Caco-2 (cell line): Measurements from ENCODE around the gene IL1A. TPM values are rescaled to one million over a fixed set of nuclear protein-coding genes. Genes with fewer than 3 reads are reported as not detected.

Experiments used
- BruUV-seq: library from RNA; stranded (reverse); fragments of 400-500 nt; replicated peaks from 2 replicates; lab custom pipeline; 2021; lab: Mats Ljungman, UMichigan
- CTCF ChIA-PET: fragments of 300-600 bp; sonication (Branson Sonifier 250); formaldehyde crosslinking; loops from one replicate; lab custom pipeline; 2022; ENCODE audit warnings: antibody characterized with exemption; lab: Charles Lee
- POLR2A ChIA-PET: fragments of 300-600 bp; sonication (Branson Sonifier 250); formaldehyde crosslinking; loops from one replicate; lab custom pipeline; 2022; ENCODE audit warnings: antibody characterized with exemption; lab: Charles Lee
- DNase-seq, 2 experiments: peaks; one replicate each; pipeline versions ENCODE4 v3.0.0 to v3.0.0-alpha.2; 2020 to 2022
- H3K27me3 ChIP-seq: replicated peaks from 2 replicates; pipeline ENCODE4 v1.6.0; 2011; ENCODE audit warnings: low read length; ENCODE audit not compliant: control insufficient read depth, insufficient read depth
- H3K36me3 ChIP-seq: 2 replicates; pipeline ENCODE4 v1.5.1; 2011; ENCODE audit warnings: low read length; ENCODE audit not compliant: control insufficient read depth, insufficient read depth
- H3K4me1 ChIP-seq: fragments of 250-450 bp; sonication (Bioruptor Pico); 2 replicates; pipeline ENCODE4 v1.5.1; 2020; ENCODE audit warnings: mild to moderate bottlenecking
- H3K4me3 ChIP-seq: 2 replicates; pipeline ENCODE4 v1.5.1; 2011; ENCODE audit warnings: low read depth, mild to moderate bottlenecking, control low read depth, low read length
- H3K9me3 ChIP-seq: fragments of 250-450 bp; sonication (Bioruptor Pico); 2 replicates; pipeline ENCODE4 v1.5.1; 2020; ENCODE audit warnings: mild to moderate bottlenecking, moderate library complexity
- H3K27ac Mint-ChIP-seq: one replicate; pipeline ENCODE4 v1.8.0; 2022; ENCODE audit warnings: mixed read lengths; ENCODE audit not compliant: unreplicated experiment
- H3K27me3 Mint-ChIP-seq: one replicate; pipeline ENCODE4 v1.8.0; 2022; ENCODE audit warnings: mixed read lengths; ENCODE audit not compliant: insufficient read depth, unreplicated experiment
- H3K36me3 Mint-ChIP-seq: one replicate; pipeline ENCODE4 v1.8.0; 2022; ENCODE audit warnings: mild to moderate bottlenecking, mixed read lengths; ENCODE audit not compliant: insufficient read depth, unreplicated experiment
- H3K4me1 Mint-ChIP-seq: one replicate; pipeline ENCODE4 v1.8.0; 2022; ENCODE audit warnings: low read depth, mixed read lengths; ENCODE audit not compliant: unreplicated experiment
- H3K4me3 Mint-ChIP-seq: one replicate; pipeline ENCODE4 v1.8.0; 2022; ENCODE audit warnings: mild to moderate bottlenecking, moderate library complexity, mixed read lengths; ENCODE audit not compliant: unreplicated experiment
- H3K9me3 Mint-ChIP-seq: one replicate; pipeline ENCODE4 v1.8.0; 2022; ENCODE audit warnings: mixed read lengths; ENCODE audit not compliant: unreplicated experiment
- CTCF ChIP-seq, 2 experiments: fragments of 200-600 bp in 1 of 2; IDR thresholded peaks; 1 replicate in 1 of 2; 2 replicates in 1 of 2; pipeline versions ENCODE4 v1.5.1 to v1.8.0; 2011 to 2022; ENCODE audit warnings: antibody characterized with exemption in 1 of 2, control low read depth in 1 of 2, inconsistent platforms in 1 of 2, low read depth in 1 of 2, low read length in 1 of 2, mild to moderate bottlenecking in 1 of 2, moderate library complexity in 1 of 2; ENCODE audit not compliant: insufficient read depth in 1 of 2, severe bottlenecking in 1 of 2, unreplicated experiment in 1 of 2
- intact Hi-C: fragments of 100-400 bp; cut with micrococcal nuclease; formaldehyde crosslinking; loops from one replicate; pipeline ENCODE4 v1.10.0; 2022; ENCODE audit not compliant: unreplicated experiment
- total RNA-seq: library from RNA; stranded (reverse); gene quantifications from 2 replicates; pipeline ENCODE4 v1.2.3, GENCODE V29; 2022

The IL1A gene
- total RNA-seq, 1 experiment from 2014 or later: not detected

- no peaks in the 10 kb centered on the region for H3K9me3 Mint-ChIP-seq
- H3K27me3 ChIP-seq: no peaks in the 10 kb centered on the region
- H3K36me3 ChIP-seq: no peaks in the 10 kb centered on the region; the same call in 1 of the 2 replicates
- no peaks in the 10 kb centered on the region for H3K27me3 Mint-ChIP-seq
- BruUV-seq: no TSS peak
- peaks cover 68% of the 10 kb centered on the region for H3K36me3 Mint-ChIP-seq
- intact Hi-C loops: no loop called here
- H3K27ac Mint-ChIP-seq: no peak overlapping the region
- DNase-seq: no peak
- H3K4me3 ChIP-seq: no peak overlapping the region
- no peak overlapping the region for H3K4me3 Mint-ChIP-seq
- H3K4me1 Mint-ChIP-seq: peaks cover 16% of the 10 kb centered on the region
- POLR2A ChIA-PET: no interaction called here
- no peak for TF ChIP-seq CTCF (IDR thresholded peaks at IDR 0.05; ENCODE audit: insufficient read depth in 1 of 2, low read depth in 1 of 2, low read length in 1 of 2, severe bottlenecking in 1 of 2, unreplicated experiment in 1 of 2)
- peaks cover 11% of the 10 kb centered on the region for H3K4me1 ChIP-seq
- CTCF ChIA-PET: no interaction called here
- H3K9me3 ChIP-seq: no peaks in the 10 kb centered on the region
Observed at GRCh38 chr2:112758711-112759110, 25.6 kb downstream of the IL1A start.

GRCh38 chr2:112757265-112757664 is 27.0 kb downstream of the IL1A start:
- Mint-ChIP-seq H3K9me3 (no peaks in the 10 kb centered on the region), H3K4me3 (no peak overlapping the region), H3K4me1 (peaks cover 8% of the 10 kb centered on the region), H3K36me3 (peaks cover 69% of the 10 kb centered on the region), H3K27ac (no peak overlapping the region), H3K27me3 (no peaks in the 10 kb centered on the region)
- H3K9me3 ChIP-seq: no peaks in the 10 kb centered on the region
- intact Hi-C loops: no loop called here
- BruUV-seq: no TSS peak
- DNase-seq: no peak
- POLR2A ChIA-PET: no interaction called here
- CTCF ChIA-PET: no interaction called here
- no peak overlapping the region for H3K4me3 ChIP-seq
- H3K4me1 ChIP-seq: peaks cover 8% of the 10 kb centered on the region
- H3K36me3 ChIP-seq: peaks cover 3% of the 10 kb centered on the region
- no peaks in the 10 kb centered on the region for H3K27me3 ChIP-seq
- TF ChIP-seq CTCF (IDR thresholded peaks at IDR 0.05; ENCODE audit: insufficient read depth in 1 of 2, low read depth in 1 of 2, low read length in 1 of 2, severe bottlenecking in 1 of 2, unreplicated experiment in 1 of 2): no peak

- intact Hi-C loops: no loop called here
- no peak for DNase-seq
- BruUV-seq: no TSS peak
- H3K9me3 Mint-ChIP-seq: no peaks in the 10 kb centered on the region
- CTCF ChIA-PET: interaction anchor here (0.6 kb wide), 1 partner anchor 111 kb away, joined by 3 read pairs; no protein-coding TSS in a partner anchor
- no peak overlapping the region for H3K4me3 Mint-ChIP-seq
- H3K27ac Mint-ChIP-seq: no peak overlapping the region
- TF ChIP-seq CTCF (IDR thresholded peaks at IDR 0.05; ENCODE audit: insufficient read depth in 1 of 2, low read depth in 1 of 2, low read length in 1 of 2, severe bottlenecking in 1 of 2, unreplicated experiment in 1 of 2): no peak
- POLR2A ChIA-PET: no interaction called here
- no peaks in the 10 kb centered on the region for H3K4me1 Mint-ChIP-seq
- no peak overlapping the region for H3K4me3 ChIP-seq
- peaks cover 58% of the 10 kb centered on the region for H3K36me3 Mint-ChIP-seq
- peaks cover 3% of the 10 kb centered on the region for H3K36me3 ChIP-seq
- H3K27me3 ChIP-seq: no peaks in the 10 kb centered on the region
- no peaks in the 10 kb centered on the region for H3K27me3 Mint-ChIP-seq
- H3K4me1 ChIP-seq: peaks cover 7% of the 10 kb centered on the region
- H3K9me3 ChIP-seq: no peaks in the 10 kb centered on the region
Observed at GRCh38 chr2:112756207-112756606, 28.1 kb downstream of the IL1A start.
